ENCODE results near the gene CCDC158.
"Not testable (repeated sequence)": the region's sequence is repeated elsewhere in the genome, so short reads cannot be mapped to it uniquely, and the experiment has no call there.

The CCDC158 gene

GRCh38 chr4:76373919-76374552 is 46.9 kb downstream of the CCDC158 start:
- no peak for DNase-seq (ENCODE audit: low read depth in 2 of 2, low spot score in 1 of 2)

DNA sequence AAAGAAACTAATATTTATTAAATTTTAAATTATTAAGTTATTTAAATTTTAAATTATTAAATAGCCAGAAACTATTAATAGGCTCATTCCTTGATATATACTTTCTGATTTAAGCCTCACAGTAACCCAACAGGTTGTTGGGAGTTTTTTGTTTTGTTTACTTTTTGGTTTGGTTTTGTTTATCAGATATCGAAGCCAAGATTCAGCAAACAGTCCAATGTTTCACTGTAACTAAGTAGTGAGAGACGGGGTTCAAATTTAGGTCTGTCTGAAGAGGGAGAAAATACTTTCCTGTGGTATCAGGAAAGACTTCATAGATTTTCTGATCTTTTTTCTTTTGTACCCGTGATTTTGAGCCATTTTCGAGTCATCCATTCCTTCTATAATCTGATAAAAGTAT is 54.2 kb downstream of the CCDC158 start:
- DNase-seq (ENCODE audit: low read depth in 2 of 2, low spot score in 1 of 2) = no peak

- DNase-seq (ENCODE audit: low read depth in 2 of 2, low spot score in 1 of 2) = no peak
These were observed 55.3 kb downstream of the CCDC158 start for GRCh38 chr4:76365636-76366035.

DNA sequence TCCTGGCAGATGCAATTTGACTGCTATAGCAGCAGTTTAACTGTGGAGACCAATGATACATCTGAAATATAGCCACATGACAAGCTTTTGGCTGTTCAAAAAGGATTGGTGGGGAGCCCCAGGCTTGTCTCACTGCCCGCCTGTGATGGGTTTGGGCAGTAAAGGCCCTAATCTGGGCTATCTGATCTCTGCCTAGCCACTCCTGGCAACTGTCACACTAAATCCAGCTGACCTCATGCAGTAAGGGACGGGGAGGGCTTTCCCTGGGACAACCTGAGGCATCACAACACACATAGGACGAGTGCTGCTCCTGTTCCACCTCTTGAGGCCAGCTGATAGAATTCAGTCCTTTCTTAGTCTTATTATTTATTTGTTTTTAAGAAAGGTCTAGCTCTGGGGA is 56.2 kb downstream of the CCDC158 start:
- no peak for DNase-seq (ENCODE audit: low read depth in 2 of 2, low spot score in 1 of 2)

DNA sequence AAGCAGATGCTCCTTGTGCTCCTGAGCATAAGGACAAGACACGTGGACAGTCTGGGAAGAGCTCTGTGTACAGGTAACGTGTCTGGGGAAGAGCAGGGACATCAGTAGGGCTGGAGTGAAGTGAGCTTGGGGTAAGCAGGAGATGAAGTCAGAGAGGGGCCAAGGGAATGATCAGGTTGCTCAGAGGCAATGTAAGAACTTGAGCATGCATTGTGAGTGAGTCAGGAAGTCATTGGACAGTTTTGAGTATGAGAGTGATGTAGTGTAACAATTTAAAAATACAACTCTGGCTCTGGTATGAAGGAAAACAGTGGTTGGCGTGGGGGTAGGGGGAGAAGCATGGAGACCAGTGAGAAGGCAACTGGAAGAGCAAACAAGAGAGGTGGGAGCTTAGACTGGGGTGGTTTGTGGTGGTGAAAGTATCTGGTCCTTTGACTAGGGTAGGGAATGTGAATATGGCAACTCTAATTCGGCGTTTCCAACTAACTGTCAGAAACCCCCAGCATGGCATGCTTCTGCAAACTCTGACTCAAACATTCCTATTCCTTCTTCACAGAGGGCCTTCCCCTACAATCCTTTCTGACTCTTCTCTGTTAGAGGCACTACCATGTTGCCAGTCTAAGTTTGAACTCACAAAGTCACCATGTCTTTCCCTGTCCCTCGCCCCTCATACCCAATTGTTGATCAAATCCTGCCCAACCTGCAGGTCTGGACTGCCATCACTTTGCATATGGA is 57.2 kb downstream of the CCDC158 start:
- no peak for DNase-seq (ENCODE audit: low read depth in 2 of 2, low spot score in 1 of 2)

GRCh38 chr4:76361689-76362412 is 59.1 kb downstream of the CCDC158 start:
- no peak for DNase-seq (ENCODE audit: low read depth in 2 of 2, low spot score in 1 of 2)

DNA sequence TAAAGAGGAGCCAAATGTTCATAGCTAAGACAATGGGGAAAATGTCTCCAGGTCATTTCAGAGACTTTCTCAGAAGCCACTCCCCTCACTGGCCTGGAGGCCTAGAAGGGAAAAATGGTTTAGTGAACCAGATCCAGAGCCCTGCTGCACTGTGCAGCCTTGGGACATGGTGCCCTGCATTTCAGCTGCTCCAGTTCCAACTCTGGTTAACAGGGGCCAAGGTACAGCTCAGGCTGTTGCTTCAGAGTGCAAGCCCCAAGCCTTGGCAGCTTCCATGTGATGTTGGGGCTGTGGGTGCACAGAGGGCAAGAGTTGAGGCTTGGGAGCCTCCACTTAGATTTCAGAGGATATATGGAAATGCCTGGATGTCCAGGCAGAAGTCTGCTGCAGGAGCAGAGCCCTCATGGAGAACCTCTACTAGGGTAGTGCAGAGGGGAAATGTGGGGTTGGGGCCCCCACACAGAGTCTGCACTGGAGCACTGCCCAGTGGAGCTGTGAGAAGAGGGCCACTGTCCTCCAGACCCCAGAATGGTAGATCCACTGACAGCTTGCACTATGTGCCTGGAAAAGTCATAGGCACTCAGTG is 61.0 kb downstream of the CCDC158 start:
- DNase-seq (ENCODE audit: low read depth in 2 of 2, low spot score in 1 of 2) = not testable (repeated sequence)

GRCh38 chr4:76357981-76358380 is 63.0 kb downstream of the CCDC158 start:
- DNase-seq (ENCODE audit: low read depth in 2 of 2, low spot score in 1 of 2) = no peak

DNA sequence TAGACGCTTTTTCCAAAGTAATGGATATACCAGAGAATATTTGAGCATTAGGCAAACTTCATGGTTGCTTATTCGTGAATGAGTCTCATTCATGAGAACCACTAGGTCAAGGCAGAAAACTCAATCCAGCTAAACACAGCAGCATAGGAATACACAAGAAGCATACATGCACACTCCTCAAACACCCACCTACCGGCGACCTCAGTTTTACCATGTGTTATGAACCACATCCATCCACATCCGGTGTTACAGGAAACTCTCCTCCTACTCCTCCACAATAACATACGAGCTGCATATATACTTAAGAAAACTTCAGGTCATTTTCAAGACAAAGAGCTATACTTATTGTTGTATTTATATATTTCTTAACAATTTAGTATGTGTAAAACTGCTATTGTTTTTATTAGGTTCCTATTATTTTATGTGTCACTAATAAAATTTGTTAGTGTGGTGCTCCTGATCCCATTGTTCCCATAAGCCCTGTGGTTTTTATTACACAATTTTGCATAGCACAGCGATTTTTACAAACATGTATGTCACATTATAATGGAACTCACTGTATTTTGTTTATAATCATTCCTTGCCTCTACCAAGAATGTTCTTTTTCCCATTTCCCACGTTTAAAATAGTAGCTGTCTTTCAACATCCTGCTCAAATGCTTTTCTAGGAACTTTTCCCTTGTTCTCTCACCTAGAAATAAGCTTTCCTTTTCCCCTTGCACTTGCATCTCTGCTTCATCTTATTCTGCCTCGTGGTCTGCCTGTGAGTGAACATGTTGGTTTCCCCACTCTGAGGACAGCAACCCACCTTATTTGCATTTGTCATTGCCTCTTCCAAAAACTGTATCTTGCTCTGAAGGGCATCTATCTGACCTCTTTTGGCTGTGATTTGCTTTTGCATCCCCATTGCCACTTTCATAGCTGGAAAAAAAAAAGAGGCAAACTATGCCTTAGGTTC is 66.1 kb downstream of the CCDC158 start:
- DNase-seq (ENCODE audit: low read depth in 2 of 2, low spot score in 1 of 2) = no peak

- no peak for DNase-seq (ENCODE audit: low read depth in 2 of 2, low spot score in 1 of 2)
These were observed 78.1 kb downstream of the CCDC158 start for GRCh38 chr4:76342803-76343202.

DNA sequence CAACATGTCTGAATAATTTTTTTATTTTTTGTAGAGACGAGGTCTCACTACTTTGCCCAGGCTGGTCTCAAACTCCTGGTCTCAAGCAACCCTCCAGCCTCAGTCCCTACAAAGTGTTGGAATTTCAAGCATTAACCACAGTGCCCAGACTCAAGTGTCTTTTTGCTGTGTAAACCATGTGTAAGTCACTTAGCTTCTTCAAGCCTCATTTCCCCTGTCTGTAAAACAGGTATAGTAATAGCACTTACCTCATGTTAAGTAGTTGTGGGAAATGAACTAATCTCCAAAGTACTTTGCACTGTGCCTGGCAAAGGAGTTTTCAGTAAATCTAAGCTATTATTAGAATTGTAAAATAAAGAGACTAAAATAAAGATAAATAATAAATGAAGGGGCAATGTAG is 78.8 kb downstream of the CCDC158 start:
- DNase-seq (ENCODE audit: low read depth in 2 of 2, low spot score in 1 of 2) = no peak

- no peak for DNase-seq (ENCODE audit: low read depth in 2 of 2, low spot score in 1 of 2)
These were observed 79.9 kb downstream of the CCDC158 start for GRCh38 chr4:76341063-76341462.

DNA sequence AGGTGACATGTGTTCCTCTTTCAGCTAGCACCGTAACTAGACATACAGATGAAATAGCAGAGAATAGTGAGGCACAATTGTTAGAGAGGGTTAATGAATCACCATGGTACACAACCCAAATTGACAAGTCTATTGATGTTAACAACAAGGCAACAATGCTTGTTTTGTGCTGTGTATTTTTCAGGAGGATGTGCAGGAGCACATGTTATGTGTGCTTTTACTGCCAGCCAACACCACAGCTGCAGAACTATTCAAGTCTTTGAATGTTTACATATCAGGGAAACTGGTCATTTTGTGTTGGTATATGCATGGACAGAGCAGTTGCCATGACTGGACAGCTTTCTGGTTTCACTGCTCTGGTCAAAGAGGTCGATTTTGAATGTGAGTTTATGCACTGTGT is 81.6 kb downstream of the CCDC158 start:
- DNase-seq (ENCODE audit: low read depth in 2 of 2, low spot score in 1 of 2) = no peak

- DNase-seq (ENCODE audit: low read depth in 2 of 2, low spot score in 1 of 2) = no peak
These were observed 86.1 kb downstream of the CCDC158 start for GRCh38 chr4:76334885-76335284.

GRCh38 chr4:76326515-76326914 is 94.4 kb downstream of the CCDC158 start:
- DNase-seq (ENCODE audit: low read depth in 2 of 2, low spot score in 1 of 2) = no peak

DNA sequence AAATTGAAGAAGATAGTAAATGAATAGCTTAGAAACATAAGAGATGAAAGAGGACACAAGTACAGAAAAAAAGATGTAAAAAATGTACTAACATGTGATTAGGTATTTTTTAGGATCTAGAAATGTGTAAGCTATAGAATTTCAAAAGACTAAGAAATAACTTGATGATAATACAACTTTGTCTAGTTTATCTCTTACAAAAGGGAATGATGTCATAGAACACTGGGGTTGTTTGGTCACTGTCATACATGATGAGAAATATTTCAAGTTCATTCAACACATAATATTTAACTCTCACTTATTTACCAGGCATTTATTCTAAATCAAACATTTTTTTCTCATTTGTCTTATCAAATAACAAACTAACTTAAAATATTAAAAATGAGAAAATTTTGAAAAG is 95.9 kb downstream of the CCDC158 start:
- no peak for DNase-seq (ENCODE audit: low read depth in 2 of 2, low spot score in 1 of 2)

- no peak for DNase-seq (ENCODE audit: low read depth in 2 of 2, low spot score in 1 of 2)
These were observed 98.7 kb downstream of the CCDC158 start for GRCh38 chr4:76322236-76322635.

- no peak for DNase-seq (ENCODE audit: low read depth in 2 of 2, low spot score in 1 of 2)
These were observed 104.8 kb downstream of the CCDC158 start for GRCh38 chr4:76316131-76316530.

- no peak for DNase-seq (ENCODE audit: low read depth in 2 of 2, low spot score in 1 of 2)
These were observed 105.5 kb downstream of the CCDC158 start for GRCh38 chr4:76315267-76315918.

- no peak for DNase-seq (ENCODE audit: low read depth in 2 of 2, low spot score in 1 of 2)
These were observed 107.4 kb downstream of the CCDC158 start for GRCh38 chr4:76313547-76313946.
